Measurements from ENCODE around the gene SLC45A3. TPM values are rescaled to one million over a fixed set of nuclear protein-coding genes. Genes with fewer than 3 reads are reported as not detected.

The SLC45A3 gene
- total RNA-seq, 2 donors from 2014 or later = 3.6 to 5.3 TPM

- intact Hi-C loops (cut with DNase I) = loop anchor here in 1 of 2 donors (5.0 kb wide), 1 partner anchor 41 kb away; no protein-coding TSS in a partner anchor
- DNase-seq (ENCODE audit: low spot score) = no peak
Measured at GRCh38 chr1:205703072-205703471, 22.8 kb upstream of the SLC45A3 start.

DNA sequence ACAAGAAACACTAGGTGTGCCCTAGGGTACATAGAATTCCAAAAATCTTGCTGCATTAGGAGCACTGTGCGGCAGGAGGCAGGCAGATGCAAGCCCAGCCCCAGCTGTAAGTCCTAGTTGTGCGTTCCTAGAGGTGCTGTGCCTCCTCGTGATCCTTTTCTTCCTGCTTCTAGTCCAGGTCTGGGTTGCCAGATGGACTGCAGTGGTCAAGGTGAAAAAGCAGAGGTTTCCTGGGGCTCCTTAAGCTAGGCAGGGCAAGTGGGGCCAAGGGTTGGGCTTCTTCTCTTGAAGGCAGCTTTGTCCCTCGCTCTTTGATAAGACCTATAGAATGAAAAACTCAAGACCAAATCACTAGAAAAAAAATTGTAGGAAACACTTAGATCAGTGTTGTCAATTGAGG lies 21.6 kb upstream of the SLC45A3 start:
- no peak for DNase-seq (ENCODE audit: low spot score)
- intact Hi-C loops (cut with DNase I) = loop anchor here in 1 of 2 donors (5.0 kb wide), 1 partner anchor 40 kb away; no protein-coding TSS in a partner anchor

DNA sequence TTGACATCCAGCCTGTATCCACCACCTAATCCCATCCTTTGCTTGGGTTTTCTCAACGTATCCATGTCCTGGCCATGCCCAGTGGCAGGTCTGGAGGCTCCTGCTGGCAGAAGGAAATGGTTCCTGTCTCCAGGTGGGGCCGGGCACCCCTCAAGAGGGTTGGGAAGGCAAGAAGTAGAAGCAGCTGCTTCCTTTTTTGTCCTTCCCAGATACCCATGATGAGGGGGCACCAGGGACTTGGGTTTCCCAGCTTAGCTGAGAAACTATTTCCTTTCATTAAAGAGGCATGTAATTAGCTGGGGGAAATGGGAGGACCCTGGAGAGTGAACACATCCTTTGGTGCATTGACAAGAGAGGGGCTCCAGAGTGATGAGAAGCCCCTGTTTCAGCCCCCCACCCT lies 21.1 kb upstream of the SLC45A3 start:
- intact Hi-C loops (cut with DNase I) = loop anchor here in 1 of 2 donors (5.0 kb wide), 1 partner anchor 39 kb away; no protein-coding TSS in a partner anchor
- no peak for DNase-seq (ENCODE audit: low spot score)

DNA sequence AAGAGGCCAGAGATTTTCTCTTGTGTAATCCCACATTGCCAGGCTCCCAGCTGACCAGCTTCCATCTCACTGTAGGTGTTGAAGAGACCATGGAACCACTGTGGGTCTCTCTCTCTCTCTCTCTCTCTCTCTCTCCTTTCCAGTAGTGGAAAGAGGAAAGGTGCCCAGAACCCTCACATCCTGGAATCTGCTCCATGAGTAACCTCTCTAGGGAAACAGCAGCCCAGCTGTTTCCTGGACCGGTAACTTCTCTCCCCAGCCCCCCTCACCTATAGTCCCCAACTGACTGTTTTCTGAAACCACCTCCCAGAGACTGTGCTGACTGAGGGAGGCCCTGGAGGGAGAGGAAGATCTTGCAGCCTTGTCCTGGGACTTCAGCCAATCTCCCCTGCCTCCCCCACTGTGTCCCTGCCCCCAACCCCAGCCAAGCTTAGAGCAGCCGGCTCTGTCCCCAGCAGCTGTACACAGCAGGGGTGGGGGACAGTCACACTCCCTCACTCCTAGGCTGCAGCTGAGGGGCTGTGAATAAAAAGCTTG lies 20.6 kb upstream of the SLC45A3 start:
- intact Hi-C loops (cut with DNase I) = loop anchor here in 1 of 2 donors (5.0 kb wide), 1 partner anchor 39 kb away; no protein-coding TSS in a partner anchor
- no peak for DNase-seq (ENCODE audit: low spot score)

GRCh38 chr1:205699416-205699815 lies 19.1 kb upstream of the SLC45A3 start:
- no peak for DNase-seq (ENCODE audit: low spot score)
- intact Hi-C loops (cut with DNase I) = no loop called here

DNA sequence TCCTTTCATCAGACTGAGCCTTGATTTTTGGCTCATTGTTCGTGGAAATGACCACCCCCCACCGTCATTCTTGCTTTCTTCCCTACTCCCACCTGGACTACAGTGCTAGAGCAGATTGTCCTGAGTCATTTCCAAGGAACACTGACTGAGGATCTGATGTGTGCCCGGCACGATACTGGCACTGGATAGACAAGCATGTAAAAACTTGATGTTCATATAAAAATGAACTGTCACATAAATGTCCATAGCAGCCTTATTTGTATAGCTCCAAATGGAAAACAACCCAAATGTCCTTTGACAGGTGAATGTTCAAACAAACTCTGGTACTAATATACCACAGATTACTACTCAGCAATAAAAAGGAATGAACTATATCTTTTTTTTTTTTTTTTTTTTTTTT lies 18.6 kb upstream of the SLC45A3 start:
- intact Hi-C loops (cut with DNase I) = no loop called here
- no peak for DNase-seq (ENCODE audit: low spot score)

DNA sequence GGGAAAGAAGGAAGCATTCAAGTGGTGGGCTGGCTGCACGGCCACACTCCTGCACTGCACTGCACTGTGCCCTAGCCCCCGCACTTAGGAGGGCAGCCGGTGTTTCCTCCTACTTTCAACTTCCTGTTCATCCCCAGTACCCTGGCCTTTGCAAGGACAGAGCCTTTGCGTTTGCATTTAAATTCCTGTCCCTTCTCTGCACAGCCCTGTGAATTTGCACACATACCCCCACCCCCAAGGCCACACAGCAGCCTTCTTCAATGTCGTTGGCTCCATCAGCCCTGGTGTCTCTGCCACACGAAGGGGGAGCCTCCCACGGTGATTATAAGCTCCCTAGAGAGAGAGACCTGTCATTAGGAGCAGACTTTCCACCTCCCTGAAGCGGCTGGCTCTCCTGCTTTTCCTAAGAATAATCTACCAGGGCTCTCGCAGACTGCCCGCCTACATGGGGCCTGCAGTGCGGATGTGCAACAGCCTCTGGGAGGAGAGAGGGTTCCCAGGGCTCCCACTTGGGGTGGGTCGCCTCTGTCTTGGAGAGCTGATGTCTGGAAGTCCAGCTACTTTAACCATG lies 13.2 kb upstream of the SLC45A3 start:
- no peak for DNase-seq (ENCODE audit: low spot score)
- intact Hi-C loops (cut with DNase I) = no loop called here

GRCh38 chr1:205692423-205692822 lies 12.1 kb upstream of the SLC45A3 start:
- no peak for DNase-seq (ENCODE audit: low spot score)
- intact Hi-C loops (cut with DNase I) = no loop called here

GRCh38 chr1:205690122-205690756 lies 9.9 kb upstream of the SLC45A3 start:
- intact Hi-C loops (cut with DNase I) = no loop called here
- peak; percentile 36 for DNase-seq (ENCODE audit: low spot score)

DNA sequence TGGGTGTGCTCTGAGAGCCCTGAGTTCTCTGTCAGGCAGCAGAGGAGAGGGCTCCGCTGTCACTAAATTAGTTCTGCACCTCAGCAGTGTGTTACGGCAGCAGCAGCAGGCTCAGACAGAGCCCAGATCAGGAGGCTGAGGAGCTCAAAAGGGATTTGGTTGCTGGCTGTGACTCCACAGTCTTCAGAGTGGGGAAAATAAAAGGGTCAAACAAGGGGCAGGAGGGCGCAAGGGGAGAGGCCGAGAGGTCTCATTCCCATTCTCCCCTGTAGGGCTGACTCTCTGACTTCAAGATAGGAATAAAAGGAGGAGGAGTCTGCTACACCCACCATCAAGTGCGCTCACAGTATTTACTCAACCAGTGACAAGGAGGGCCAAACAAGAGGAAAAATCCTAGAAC lies 9.2 kb upstream of the SLC45A3 start:
- DNase-seq (ENCODE audit: low spot score) = peak; percentile 26
- intact Hi-C loops (cut with DNase I) = no loop called here

GRCh38 chr1:205688171-205689080 lies 8.1 kb upstream of the SLC45A3 start:
- peak; percentile 10 for DNase-seq (ENCODE audit: low spot score)
- intact Hi-C loops (cut with DNase I) = no loop called here

- DNase-seq (ENCODE audit: low spot score) = peak; percentile 9
- intact Hi-C loops (cut with DNase I) = no loop called here
Measured at GRCh38 chr1:205687242-205687641, 6.9 kb upstream of the SLC45A3 start.

DNA sequence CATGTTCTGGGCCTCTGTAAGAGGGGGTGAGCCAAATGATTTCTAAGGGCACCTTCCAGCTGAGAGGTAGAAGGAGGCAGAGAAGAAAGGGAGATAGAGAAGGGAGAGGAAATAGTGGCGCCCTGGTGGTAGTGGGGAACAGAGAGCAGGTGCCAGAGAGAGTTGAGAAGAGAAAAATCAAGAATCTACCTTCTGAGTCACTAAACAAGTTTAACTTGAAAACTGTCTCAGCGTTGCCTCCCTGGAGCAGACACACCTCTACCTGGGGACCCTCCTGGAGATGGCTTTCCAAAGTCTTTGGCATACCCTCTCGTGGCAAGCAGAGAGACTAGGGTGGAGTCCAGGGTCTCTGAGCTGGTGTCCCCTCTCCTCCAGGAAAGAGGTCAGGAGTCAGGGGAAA lies 1.1 kb upstream of the SLC45A3 start:
- intact Hi-C loops (cut with DNase I) = no loop called here
- DNase-seq (ENCODE audit: low spot score) = no peak

- intact Hi-C loops (cut with DNase I) = no loop called here
- no peak for DNase-seq (ENCODE audit: low spot score)
Measured at GRCh38 chr1:205678286-205679111, 1.8 kb downstream of the SLC45A3 start.

- intact Hi-C loops (cut with DNase I) = no loop called here
- no peak for DNase-seq (ENCODE audit: low spot score)
Measured at GRCh38 chr1:205677167-205677566, 3.1 kb downstream of the SLC45A3 start.

GRCh38 chr1:205676597-205676996 lies 3.7 kb downstream of the SLC45A3 start:
- no peak for DNase-seq (ENCODE audit: low spot score)
- intact Hi-C loops (cut with DNase I) = no loop called here

GRCh38 chr1:205676002-205676401 lies 4.3 kb downstream of the SLC45A3 start:
- no peak for DNase-seq (ENCODE audit: low spot score)
- intact Hi-C loops (cut with DNase I) = no loop called here

GRCh38 chr1:205675247-205675646 lies 5.1 kb downstream of the SLC45A3 start:
- no peak for DNase-seq (ENCODE audit: low spot score)
- intact Hi-C loops (cut with DNase I) = no loop called here

GRCh38 chr1:205672970-205673369 lies 7.3 kb downstream of the SLC45A3 start:
- intact Hi-C loops (cut with DNase I) = no loop called here
- no peak for DNase-seq (ENCODE audit: low spot score)

Data from posterior vena cava (tissue), 2 donors.